GM12878 (cell line): ENCODE measurements around the gene HSPBP1. TPM values are rescaled to one million over a fixed set of nuclear protein-coding genes. Genes with fewer than 3 reads are reported as not detected.

ENCODE experiments used
- ATAC-seq: fragments of 200-7000 bp; cut with Tn5 transposase; 3 replicates; pipeline ENCODE4 v1.9.1; 2020; ENCODE audit warnings: mild to moderate bottlenecking, moderate library complexity
- BruUV-seq: library from RNA; stranded (reverse); fragments of 400-500 nt; replicated peaks from 2 replicates; lab custom pipeline; 2021; lab: Mats Ljungman, UMichigan
- CTCF ChIA-PET: fragments of 300-600 bp; sonication (Branson Sonifier 250); formaldehyde crosslinking; extraction: SDS; loops from one replicate; lab custom pipeline; 2021; ENCODE audit warnings: inconsistent platforms; lab: Yijun Ruan, JAX
- POLR2A ChIA-PET: fragments of 350-600 bp; formaldehyde crosslinking; extraction: SDS; loops from one replicate; lab custom pipeline; 2021; ENCODE audit warnings: inconsistent platforms; lab: Charles Lee
- RAD21 ChIA-PET: fragments of 300-600 bp; sonication (Branson Sonifier 250); formaldehyde crosslinking; loops from one replicate; lab custom pipeline; 2023; ENCODE audit warnings: antibody characterized with exemption; ENCODE audit not compliant: unreplicated experiment; lab: Charles Lee
- SMC1A ChIA-PET: fragments of 300-600 bp; sonication (Branson Sonifier 250); formaldehyde crosslinking; loops from one replicate; lab custom pipeline; 2023; ENCODE audit not compliant: unreplicated experiment, uncharacterized antibody; lab: Charles Lee
- DNase-seq: peaks from one replicate; pipeline ENCODE4 v3.0.0-alpha.2; 2011; ENCODE audit warnings: low read depth, low spot score
- FAIRE-seq: peaks from 3 replicates; lab custom pipeline; 2011; peaks lifted over from hg19 to GRCh38; lab: Jason Lieb, UNC
- H2AFZ ChIP-seq: 2 replicates; pipeline ENCODE4 v1.6.0; 2011; ENCODE audit warnings: low read depth, low read length, control low read depth; ENCODE audit not compliant: control insufficient read depth
- H3K27ac ChIP-seq: 2 replicates; pipeline ENCODE4 v1.5.1; 2011; ENCODE audit warnings: control low read depth; ENCODE audit not compliant: control insufficient read depth, insufficient read depth
- H3K27me3 ChIP-seq, 2 experiments: replicated peaks in 1 of 2; 2 replicates each; pipeline versions ENCODE4 v1.6.0 to v1.6.1; 2011; ENCODE audit warnings: low read length in 1 of 2; ENCODE audit not compliant: control insufficient read depth in 2 of 2, insufficient read depth in 2 of 2
- H3K36me3 ChIP-seq, 2 experiments: 2 replicates each; pipeline ENCODE4 v1.5.1; 2011; ENCODE audit warnings: low read length in 1 of 2; ENCODE audit not compliant: control insufficient read depth in 2 of 2, insufficient read depth in 2 of 2
- H3K4me1 ChIP-seq: 2 replicates; pipeline ENCODE4 v1.6.1; 2011; ENCODE audit warnings: mild to moderate bottlenecking, low read length, moderate library complexity, mixed read lengths; ENCODE audit not compliant: control insufficient read depth, insufficient read depth
- H3K4me2 ChIP-seq: 2 replicates; pipeline ENCODE4 v1.6.0; 2011; ENCODE audit warnings: control low read depth; ENCODE audit not compliant: control insufficient read depth, insufficient read depth
- H3K4me3 ChIP-seq: fragments of 200-600 bp; sonication (generic); 2 replicates; pipeline ENCODE4 v1.5.1; 2016
- H3K79me2 ChIP-seq: 2 replicates; pipeline ENCODE4 v1.6.0; 2011; ENCODE audit warnings: low read length; ENCODE audit not compliant: control insufficient read depth, insufficient read depth
- H3K9ac ChIP-seq: 2 replicates; pipeline ENCODE4 v1.8.0; 2011; ENCODE audit warnings: low read length, control low read depth, mixed read lengths; ENCODE audit not compliant: control insufficient read depth, insufficient read depth
- H3K9me3 ChIP-seq: replicated peaks from 3 replicates; pipeline ENCODE4 v1.5.1; 2011; ENCODE audit warnings: mild to moderate bottlenecking, low read length; ENCODE audit not compliant: control insufficient read depth, insufficient read depth
- H4K20me1 ChIP-seq: 2 replicates; pipeline ENCODE4 v1.6.0; 2011; ENCODE audit not compliant: control insufficient read depth, insufficient read depth
- FOXM1 ChIP-seq: IDR thresholded peaks from 2 replicates; pipeline ENCODE4 v1.6.1; 2012; ENCODE audit warnings: low read depth, mild to moderate bottlenecking, inconsistent platforms, low read length, moderate library complexity
- LARP7 ChIP-seq: fragments of 450-650 bp; IDR thresholded peaks from 2 replicates; pipeline ENCODE4 v1.6.1; 2017; ENCODE audit warnings: mild to moderate bottlenecking
- POLR2A ChIP-seq: IDR thresholded peaks from 2 replicates; pipeline ENCODE4 v1.6.1; 2011; ENCODE audit warnings: low read depth, mild to moderate bottlenecking, low read length
- SMARCA5 ChIP-seq: fragments of 450-650 bp; IDR thresholded peaks from 2 replicates; pipeline ENCODE4 v1.6.1; 2017; ENCODE audit warnings: mild to moderate bottlenecking
- TCF3 ChIP-seq: IDR thresholded peaks from 2 replicates; pipeline ENCODE4 v1.6.1; 2012; ENCODE audit warnings: low read depth, mild to moderate bottlenecking, low read length, borderline replicate concordance; ENCODE audit not compliant: insufficient read depth
- WGBS: methylation state at CpG from one replicate; pipeline ENCODE4 v1.1.6; 2016; ENCODE audit warnings: low lambda C conversion rate; ENCODE audit not compliant: insufficient replicate concordance, insufficient coverage; ENCODE audit errors: missing lambda C conversion rate; 5-methylcytosine and 5-hydroxymethylcytosine counted together
- in situ Hi-C: fragments of 300-500 bp; cut with MboI; formaldehyde crosslinking; loops from 9 replicates; pipeline ENCODE4 v1.14.3; 2018; ENCODE audit warnings: mixed read lengths
- intact Hi-C: fragments of 100-400 bp; cut with micrococcal nuclease; formaldehyde crosslinking; loops from one replicate; pipeline ENCODE4 v1.14.2; 2022; ENCODE audit not compliant: unreplicated experiment
- polyA plus RNA-seq, 11 experiments: library from polyadenylated mRNA; depleted of rRNA in 4 of 11; unstranded in 6 of 11; stranded (reverse) in 5 of 11; fragments of >200 nt; fragmentation: Nextera tagmentation in 4 of 11; fragmentation: Illumina TruSeq in 1 of 11; extraction: Ambion mirVana in 4 of 11; extraction: Trizol in 1 of 11; gene quantifications; 1 replicate in 1 of 11; 2 replicates in 10 of 11; pipeline versions ENCODE4 v1.2.1 to v1.2.3, GENCODE V29; 2011 to 2016; ENCODE audit warnings: inconsistent platforms in 2 of 11, missing spikeins in 2 of 11, low read depth in 1 of 11
- total RNA-seq, 4 experiments: library from RNA; depleted of rRNA in 3 of 4; stranded (reverse); fragments of >200 nt in 3 of 4; fragmentation: Illumina TruSeq in 1 of 4; extraction: Trizol in 1 of 4; gene quantifications; 2 replicates each; pipeline versions ENCODE4 v1.2.1 to v1.2.3, GENCODE V29; 2013 to 2021
- TF ChIP-seq, protein P1 (sequence below): fragments of 450-650 bp; IDR thresholded peaks from 2 replicates; pipeline ENCODE4 v1.6.1; 2017; ENCODE audit warnings: mild to moderate bottlenecking, moderate library complexity
- TF ChIP-seq, protein P2 (sequence below): fragments of 450-650 bp; IDR thresholded peaks from 2 replicates; pipeline ENCODE4 v1.6.1; 2016; ENCODE audit warnings: mild to moderate bottlenecking

Gene HSPBP1
- total and polyA plus RNA-seq, 10 of the 15 experiments (the other 5 are each of a cell fraction or from before 2014, with no cell fraction given), result 0.18 to 83.3 (median 23.0) TPM

DNA sequence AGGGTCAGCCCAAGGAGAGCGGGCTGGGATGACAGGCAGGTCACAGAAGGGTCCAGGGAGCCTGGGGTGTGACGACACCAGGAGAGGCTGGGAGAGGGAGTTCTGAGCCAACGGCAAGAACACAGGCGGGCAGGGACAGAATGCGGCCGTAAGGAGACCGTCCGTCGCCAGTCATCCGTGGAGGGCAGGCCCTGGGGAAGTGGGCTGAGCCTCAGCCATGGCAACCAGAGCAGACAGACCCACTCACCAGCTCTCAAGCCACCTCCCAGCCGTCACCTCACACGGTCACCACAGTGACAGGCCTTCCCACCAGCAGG is 47.7 kb downstream of the HSPBP1 start:
- Histone ChIP-seq H3K79me2 (no peaks in the 10 kb centered on the region), H4K20me1 (peaks cover 3% of the 10 kb centered on the region; the same call in 1 of the 2 replicates), H3K9ac (no peak overlapping the region), H2AFZ (no peak overlapping the region), H3K9me3 (no peaks in the 10 kb centered on the region), H3K27ac (no peak overlapping the region), H3K4me2 (no peak overlapping the region), H3K27me3 (no peaks in the 10 kb centered on the region), H3K4me3 (no peak overlapping the region), H3K4me1 (no peaks in the 10 kb centered on the region), H3K36me3 (peaks cover 33 to 54% of the 10 kb centered on the region in 2 experiments)
- in situ Hi-C loops, result no loop called here
- WGBS, result 90% methylated on average over 12 of the region's 12 CpGs
- TF ChIP-seq FOXM1, result no peak
- TF ChIP-seq POLR2A, result peak; percentile 21; the same call in 1 of the 2 replicates
- TF ChIP-seq TCF3, result no peak
- TF ChIP-seq SMARCA5, result no peak
- TF ChIP-seq, protein P1, sequence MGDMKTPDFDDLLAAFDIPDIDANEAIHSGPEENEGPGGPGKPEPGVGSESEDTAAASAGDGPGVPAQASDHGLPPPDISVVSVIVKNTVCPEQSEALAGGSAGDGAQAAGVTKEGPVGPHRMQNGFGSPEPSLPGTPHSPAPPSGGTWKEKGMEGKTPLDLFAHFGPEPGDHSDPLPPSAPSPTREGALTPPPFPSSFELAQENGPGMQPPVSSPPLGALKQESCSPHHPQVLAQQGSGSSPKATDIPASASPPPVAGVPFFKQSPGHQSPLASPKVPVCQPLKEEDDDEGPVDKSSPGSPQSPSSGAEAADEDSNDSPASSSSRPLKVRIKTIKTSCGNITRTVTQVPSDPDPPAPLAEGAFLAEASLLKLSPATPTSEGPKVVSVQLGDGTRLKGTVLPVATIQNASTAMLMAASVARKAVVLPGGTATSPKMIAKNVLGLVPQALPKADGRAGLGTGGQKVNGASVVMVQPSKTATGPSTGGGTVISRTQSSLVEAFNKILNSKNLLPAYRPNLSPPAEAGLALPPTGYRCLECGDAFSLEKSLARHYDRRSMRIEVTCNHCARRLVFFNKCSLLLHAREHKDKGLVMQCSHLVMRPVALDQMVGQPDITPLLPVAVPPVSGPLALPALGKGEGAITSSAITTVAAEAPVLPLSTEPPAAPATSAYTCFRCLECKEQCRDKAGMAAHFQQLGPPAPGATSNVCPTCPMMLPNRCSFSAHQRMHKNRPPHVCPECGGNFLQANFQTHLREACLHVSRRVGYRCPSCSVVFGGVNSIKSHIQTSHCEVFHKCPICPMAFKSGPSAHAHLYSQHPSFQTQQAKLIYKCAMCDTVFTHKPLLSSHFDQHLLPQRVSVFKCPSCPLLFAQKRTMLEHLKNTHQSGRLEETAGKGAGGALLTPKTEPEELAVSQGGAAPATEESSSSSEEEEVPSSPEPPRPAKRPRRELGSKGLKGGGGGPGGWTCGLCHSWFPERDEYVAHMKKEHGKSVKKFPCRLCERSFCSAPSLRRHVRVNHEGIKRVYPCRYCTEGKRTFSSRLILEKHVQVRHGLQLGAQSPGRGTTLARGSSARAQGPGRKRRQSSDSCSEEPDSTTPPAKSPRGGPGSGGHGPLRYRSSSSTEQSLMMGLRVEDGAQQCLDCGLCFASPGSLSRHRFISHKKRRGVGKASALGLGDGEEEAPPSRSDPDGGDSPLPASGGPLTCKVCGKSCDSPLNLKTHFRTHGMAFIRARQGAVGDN, result no peak
- no peak for TF ChIP-seq LARP7
- TF ChIP-seq, protein P2, sequence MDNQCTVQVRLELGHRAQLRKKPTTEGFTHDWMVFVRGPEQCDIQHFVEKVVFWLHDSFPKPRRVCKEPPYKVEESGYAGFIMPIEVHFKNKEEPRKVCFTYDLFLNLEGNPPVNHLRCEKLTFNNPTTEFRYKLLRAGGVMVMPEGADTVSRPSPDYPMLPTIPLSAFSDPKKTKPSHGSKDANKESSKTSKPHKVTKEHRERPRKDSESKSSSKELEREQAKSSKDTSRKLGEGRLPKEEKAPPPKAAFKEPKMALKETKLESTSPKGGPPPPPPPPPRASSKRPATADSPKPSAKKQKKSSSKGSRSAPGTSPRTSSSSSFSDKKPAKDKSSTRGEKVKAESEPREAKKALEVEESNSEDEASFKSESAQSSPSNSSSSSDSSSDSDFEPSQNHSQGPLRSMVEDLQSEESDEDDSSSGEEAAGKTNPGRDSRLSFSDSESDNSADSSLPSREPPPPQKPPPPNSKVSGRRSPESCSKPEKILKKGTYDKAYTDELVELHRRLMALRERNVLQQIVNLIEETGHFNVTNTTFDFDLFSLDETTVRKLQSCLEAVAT, result no peak
- ATAC-seq (no peak), DNase-seq (no peak), FAIRE-seq (no peak)
- CTCF ChIA-PET, result no interaction called here
- RAD21 ChIA-PET, result no interaction called here
- intact Hi-C loops, result no loop called here
- SMC1A ChIA-PET, result no interaction called here
- no TSS peak for BruUV-seq
- POLR2A ChIA-PET, result no interaction called here
